ENCODE results near the gene SCG3.

SCG3 gene

GRCh38 chr15:51760805-51761204 lies 79.5 kb downstream of the SCG3 start:
- no peak for DNase-seq

GRCh38 chr15:51765751-51766150 lies 84.4 kb downstream of the SCG3 start:
- DNase-seq, result no peak

- peak; percentile 29 to 51 for DNase-seq
Measured at GRCh38 chr15:51766341-51766740, 85.0 kb downstream of the SCG3 start.

- peak in 1 of 2 donors; percentile 26 for DNase-seq
Measured at GRCh38 chr15:51768018-51768417, 86.7 kb downstream of the SCG3 start.

Data from inflammatory macrophage treated with lipopolysaccharide for 1 hour (primary cell).